ENCODE results near the gene AMN. TPM values are rescaled to one million over a fixed set of nuclear protein-coding genes. Genes with fewer than 3 reads are reported as not detected.

The AMN gene
- total RNA-seq, 2 experiments from 2014 or later = 0.35 to 5.6 TPM

DNA sequence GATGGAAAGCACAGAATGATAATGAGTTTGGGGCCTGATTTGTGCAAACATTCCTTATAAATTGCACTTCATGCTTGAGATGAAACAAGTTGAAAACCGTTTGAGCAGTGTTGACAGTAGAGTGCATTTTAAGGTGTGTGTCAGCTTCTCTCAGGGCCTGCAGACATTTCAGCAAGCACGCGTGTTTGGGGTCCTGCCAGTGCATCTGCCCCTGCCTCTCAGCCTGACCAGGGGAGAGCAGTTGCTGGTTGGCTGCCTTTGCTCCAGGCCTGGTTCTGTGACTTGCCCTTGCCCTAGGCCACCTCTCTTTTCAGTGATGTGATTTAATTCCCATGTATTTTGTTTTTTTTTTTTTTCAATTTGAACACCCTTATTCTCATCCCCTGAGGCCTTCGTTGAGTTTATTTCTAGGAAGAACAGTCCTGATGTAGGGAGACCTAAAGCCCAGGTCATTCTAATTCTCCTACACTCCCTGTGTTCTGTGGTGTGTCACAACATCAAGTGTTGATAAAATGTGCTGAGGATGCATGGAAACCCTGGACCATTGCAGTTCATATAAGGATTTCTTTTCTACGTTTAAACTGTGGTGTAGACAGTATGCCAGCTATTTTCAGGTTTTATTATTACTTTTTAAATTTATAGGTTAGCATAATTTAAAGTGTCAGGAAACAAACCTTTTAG, 40.1 kb upstream of the AMN start:
- Histone ChIP-seq H3K4me2 (ENCODE audit: low read length) (no peak overlapping the region), H3K9me2 (ENCODE audit: insufficient read depth, low read length) (no peaks in the 10 kb centered on the region), H3K36me3 (ENCODE audit: insufficient read depth, low read length) (no peaks in the 10 kb centered on the region), H2AFZ (ENCODE audit: low read length) (no peak overlapping the region), H3K79me2 (ENCODE audit: insufficient read depth, low read depth, low read length) (no peaks in the 10 kb centered on the region), H3K4me1 (ENCODE audit: insufficient read depth, low read length, poor library complexity, severe bottlenecking) (no peaks in the 10 kb centered on the region), H3K27ac (ENCODE audit: low read depth, low read length, poor library complexity, severe bottlenecking) (no peak overlapping the region), H3K9me3 (ENCODE audit: low read length) (no peaks in the 10 kb centered on the region), H4K20me1 (ENCODE audit: insufficient read depth, low read length) (no peaks in the 10 kb centered on the region), H3K4me3 (ENCODE audit: low read depth, low read length, poor library complexity, severe bottlenecking) (no peak overlapping the region)
- intact Hi-C loops (cut with micrococcal nuclease; ENCODE audit: unreplicated experiment) = no loop called here
- ChIA-PET CTCF (ENCODE audit: unreplicated experiment) (no interaction called here), POLR2A (no interaction called here)
- no peak for DNase-seq (ENCODE audit: low spot score)
- TF ChIP-seq, protein P1, sequence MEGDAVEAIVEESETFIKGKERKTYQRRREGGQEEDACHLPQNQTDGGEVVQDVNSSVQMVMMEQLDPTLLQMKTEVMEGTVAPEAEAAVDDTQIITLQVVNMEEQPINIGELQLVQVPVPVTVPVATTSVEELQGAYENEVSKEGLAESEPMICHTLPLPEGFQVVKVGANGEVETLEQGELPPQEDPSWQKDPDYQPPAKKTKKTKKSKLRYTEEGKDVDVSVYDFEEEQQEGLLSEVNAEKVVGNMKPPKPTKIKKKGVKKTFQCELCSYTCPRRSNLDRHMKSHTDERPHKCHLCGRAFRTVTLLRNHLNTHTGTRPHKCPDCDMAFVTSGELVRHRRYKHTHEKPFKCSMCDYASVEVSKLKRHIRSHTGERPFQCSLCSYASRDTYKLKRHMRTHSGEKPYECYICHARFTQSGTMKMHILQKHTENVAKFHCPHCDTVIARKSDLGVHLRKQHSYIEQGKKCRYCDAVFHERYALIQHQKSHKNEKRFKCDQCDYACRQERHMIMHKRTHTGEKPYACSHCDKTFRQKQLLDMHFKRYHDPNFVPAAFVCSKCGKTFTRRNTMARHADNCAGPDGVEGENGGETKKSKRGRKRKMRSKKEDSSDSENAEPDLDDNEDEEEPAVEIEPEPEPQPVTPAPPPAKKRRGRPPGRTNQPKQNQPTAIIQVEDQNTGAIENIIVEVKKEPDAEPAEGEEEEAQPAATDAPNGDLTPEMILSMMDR (conservative IDR thresholded peaks at IDR 0.05; ENCODE audit: low read length) = no peak
- no peak for TF ChIP-seq EZH2phosphoT487 (IDR thresholded peaks at IDR 0.05; ENCODE audit: borderline replicate concordance, low read depth, low read length)
- no TSS peak for BruUV-seq (replicated peaks)

DNA sequence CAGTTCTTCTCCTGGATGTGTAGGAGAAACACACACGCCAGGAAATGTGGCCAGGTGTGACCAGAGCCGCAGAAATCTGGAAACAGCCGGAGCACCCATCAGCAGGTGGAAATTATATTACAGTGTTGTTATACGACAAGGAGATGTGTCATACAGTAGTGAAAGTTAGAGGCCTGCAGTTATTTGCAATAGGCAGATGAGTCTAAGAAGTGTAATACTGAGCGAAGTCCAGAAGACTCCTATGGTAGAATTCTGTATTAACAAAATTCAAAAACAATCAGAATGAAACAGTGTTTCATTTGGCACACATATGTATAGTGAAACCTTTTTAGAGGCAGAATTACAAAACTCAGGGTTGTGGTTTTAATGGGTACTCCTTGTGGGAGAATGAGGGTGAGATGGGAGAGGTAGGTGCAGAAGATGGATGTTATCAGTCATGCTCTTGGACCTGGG, 39.3 kb upstream of the AMN start:
- Histone ChIP-seq H3K4me1 (ENCODE audit: insufficient read depth, low read length, poor library complexity, severe bottlenecking) (no peaks in the 10 kb centered on the region), H3K4me2 (ENCODE audit: low read length) (no peak overlapping the region), H4K20me1 (ENCODE audit: insufficient read depth, low read length) (no peaks in the 10 kb centered on the region), H3K4me3 (ENCODE audit: low read depth, low read length, poor library complexity, severe bottlenecking) (no peak overlapping the region), H3K9me2 (ENCODE audit: insufficient read depth, low read length) (no peaks in the 10 kb centered on the region), H3K27ac (ENCODE audit: low read depth, low read length, poor library complexity, severe bottlenecking) (no peak overlapping the region), H2AFZ (ENCODE audit: low read length) (no peak overlapping the region), H3K36me3 (ENCODE audit: insufficient read depth, low read length) (no peaks in the 10 kb centered on the region), H3K9me3 (ENCODE audit: low read length) (no peaks in the 10 kb centered on the region), H3K79me2 (ENCODE audit: insufficient read depth, low read depth, low read length) (no peaks in the 10 kb centered on the region)
- TF ChIP-seq, protein P1 (conservative IDR thresholded peaks at IDR 0.05; ENCODE audit: low read length) = no peak
- TF ChIP-seq EZH2phosphoT487 (IDR thresholded peaks at IDR 0.05; ENCODE audit: borderline replicate concordance, low read depth, low read length) = no peak
- BruUV-seq (replicated peaks) = no TSS peak
- ChIA-PET CTCF (ENCODE audit: unreplicated experiment) (no interaction called here), POLR2A (no interaction called here)
- intact Hi-C loops (cut with micrococcal nuclease; ENCODE audit: unreplicated experiment) = no loop called here
- DNase-seq (ENCODE audit: low spot score) = no peak

DNA sequence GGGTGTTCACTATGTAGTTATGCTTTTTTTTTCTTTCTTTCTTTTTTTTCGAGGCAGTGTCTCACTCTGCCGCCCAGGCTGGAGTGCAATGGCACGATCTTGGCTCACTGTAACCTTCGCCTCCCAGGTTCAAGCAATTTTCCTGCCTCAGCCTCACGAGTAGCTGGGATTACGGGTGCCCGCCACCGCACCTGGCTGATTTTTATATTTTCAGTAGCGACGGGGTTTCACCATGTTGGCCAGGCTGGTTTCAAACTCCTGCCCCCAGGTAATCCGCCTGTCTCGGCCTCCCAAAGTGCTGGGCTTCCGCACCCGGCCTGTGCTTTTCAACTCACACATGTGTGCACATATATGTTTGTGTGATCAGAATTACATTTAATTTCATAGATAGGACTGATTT, 38.9 kb upstream of the AMN start:
- intact Hi-C loops (cut with micrococcal nuclease; ENCODE audit: unreplicated experiment) = no loop called here

More for the DNA sequence above, 38.9 kb upstream of the AMN start:
- DNase-seq (ENCODE audit: low spot score) = no peak
- Histone ChIP-seq H2AFZ (ENCODE audit: low read length) (no peak overlapping the region), H3K4me2 (ENCODE audit: low read length) (no peak overlapping the region), H3K36me3 (ENCODE audit: insufficient read depth, low read length) (no peaks in the 10 kb centered on the region), H3K4me3 (ENCODE audit: low read depth, low read length, poor library complexity, severe bottlenecking) (no peak overlapping the region), H3K9me3 (ENCODE audit: low read length) (no peaks in the 10 kb centered on the region), H4K20me1 (ENCODE audit: insufficient read depth, low read length) (no peaks in the 10 kb centered on the region), H3K4me1 (ENCODE audit: insufficient read depth, low read length, poor library complexity, severe bottlenecking) (no peaks in the 10 kb centered on the region), H3K27ac (ENCODE audit: low read depth, low read length, poor library complexity, severe bottlenecking) (no peak overlapping the region), H3K9me2 (ENCODE audit: insufficient read depth, low read length) (no peaks in the 10 kb centered on the region), H3K79me2 (ENCODE audit: insufficient read depth, low read depth, low read length) (no peaks in the 10 kb centered on the region)
- no TSS peak for BruUV-seq (replicated peaks)
- ChIA-PET CTCF (ENCODE audit: unreplicated experiment) (no interaction called here), POLR2A (no interaction called here)
- TF ChIP-seq, protein P1 (conservative IDR thresholded peaks at IDR 0.05; ENCODE audit: low read length) = no peak
- no peak for TF ChIP-seq EZH2phosphoT487 (IDR thresholded peaks at IDR 0.05; ENCODE audit: borderline replicate concordance, low read depth, low read length)
